Hepatocyte (in vitro differentiated cells): ENCODE data around the gene RPP14.

Source experiments
- EZH2phosphoT487 ChIP-seq: fragments of 200-600 bp; sonication (generic); IDR thresholded peaks from one replicate; pipeline ENCODE4 v1.6.1; 2018; ENCODE audit warnings: antibody characterized with exemption, mild to moderate bottlenecking, low read depth, moderate library complexity; ENCODE audit not compliant: unreplicated experiment, severe bottlenecking
- TF ChIP-seq, protein P1 (sequence below): fragments of 200-600 bp; sonication (generic); IDR thresholded peaks from 2 replicates; pipeline ENCODE4 v1.5.1; 2016; ENCODE audit warnings: antibody characterized with exemption, mild to moderate bottlenecking; ENCODE audit not compliant: poor library complexity

DNA sequence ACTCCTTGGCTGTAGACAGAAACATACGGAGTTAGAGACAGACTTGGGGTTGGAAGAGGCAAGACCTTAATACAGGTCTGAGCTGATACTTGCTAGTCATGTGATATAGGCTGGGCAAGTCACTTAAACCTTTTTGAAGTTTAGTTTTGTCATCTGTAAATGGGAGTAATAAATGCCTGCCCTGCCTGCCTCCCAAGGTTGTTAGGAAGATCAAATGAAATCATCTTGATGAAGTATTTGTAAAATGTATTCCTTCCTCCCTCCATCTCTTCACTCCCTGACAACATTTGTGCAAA is 29.6 kb downstream of the RPP14 start:
- TF ChIP-seq, protein P1, sequence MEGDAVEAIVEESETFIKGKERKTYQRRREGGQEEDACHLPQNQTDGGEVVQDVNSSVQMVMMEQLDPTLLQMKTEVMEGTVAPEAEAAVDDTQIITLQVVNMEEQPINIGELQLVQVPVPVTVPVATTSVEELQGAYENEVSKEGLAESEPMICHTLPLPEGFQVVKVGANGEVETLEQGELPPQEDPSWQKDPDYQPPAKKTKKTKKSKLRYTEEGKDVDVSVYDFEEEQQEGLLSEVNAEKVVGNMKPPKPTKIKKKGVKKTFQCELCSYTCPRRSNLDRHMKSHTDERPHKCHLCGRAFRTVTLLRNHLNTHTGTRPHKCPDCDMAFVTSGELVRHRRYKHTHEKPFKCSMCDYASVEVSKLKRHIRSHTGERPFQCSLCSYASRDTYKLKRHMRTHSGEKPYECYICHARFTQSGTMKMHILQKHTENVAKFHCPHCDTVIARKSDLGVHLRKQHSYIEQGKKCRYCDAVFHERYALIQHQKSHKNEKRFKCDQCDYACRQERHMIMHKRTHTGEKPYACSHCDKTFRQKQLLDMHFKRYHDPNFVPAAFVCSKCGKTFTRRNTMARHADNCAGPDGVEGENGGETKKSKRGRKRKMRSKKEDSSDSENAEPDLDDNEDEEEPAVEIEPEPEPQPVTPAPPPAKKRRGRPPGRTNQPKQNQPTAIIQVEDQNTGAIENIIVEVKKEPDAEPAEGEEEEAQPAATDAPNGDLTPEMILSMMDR: no peak
- no peak for TF ChIP-seq EZH2phosphoT487
